Measurements from ENCODE around the gene ALDH16A1.

Gene ALDH16A1

GRCh38 chr19:49506575-49507105 is 53.6 kb downstream of the ALDH16A1 start:
- H3K4me3 ChIP-seq (ENCODE audit: low read length in 2 of 2), result no peak overlapping the region
- H2AK5ac ChIP-seq (ENCODE audit: low read depth, low read length), result no peak overlapping the region
- H3K9ac ChIP-seq (ENCODE audit: low read depth, low read length, poor library complexity), result no peak overlapping the region
- no peaks in the 10 kb centered on the region for H3K9me3 ChIP-seq (replicated peaks in 1 of 2; ENCODE audit: control insufficient read depth in 2 of 2, insufficient read depth in 1 of 2, low read depth in 1 of 2, low read length in 2 of 2)
- no peak overlapping the region for H2BK5ac ChIP-seq (ENCODE audit: low read length)
- peak overlapping the region; percentile 32 for H4K8ac ChIP-seq (ENCODE audit: low read depth, low read length)
- no peak overlapping the region for H2BK120ac ChIP-seq (ENCODE audit: low read depth, low read length)
- no peak overlapping the region for H3K18ac ChIP-seq (ENCODE audit: low read length)
- H3K36me3 ChIP-seq (replicated peaks in 1 of 2; ENCODE audit: control insufficient read depth in 2 of 2, insufficient read depth in 2 of 2, low read length in 2 of 2), result no peaks in the 10 kb centered on the region
- no CpG with 5 or more reads among the region's 8 CpGs for WGBS, 2 donors (ENCODE audit: extremely low coverage in 2 of 2, insufficient read length in 2 of 2, insufficient replicate concordance in 1 of 2)
- H3K14ac ChIP-seq (ENCODE audit: low read length), result no peak overlapping the region
- no peak overlapping the region for H2BK12ac ChIP-seq (ENCODE audit: low read length)
- peak; percentile 66 for DNase-seq (ENCODE audit: low spot score)
- H3K4me1 ChIP-seq (ENCODE audit: control insufficient read depth in 2 of 2, insufficient read depth in 1 of 2, low read depth in 1 of 2, low read length in 2 of 2), result peaks cover 2 to 9% of the 10 kb centered on the region in 2 donors
- peaks cover 1% of the 10 kb centered on the region for H3K79me1 ChIP-seq (ENCODE audit: low read depth, low read length)
- no peak overlapping the region for H2AFZ ChIP-seq (ENCODE audit: low read length)
- H2BK15ac ChIP-seq (ENCODE audit: low read length), result peak overlapping the region; percentile 84
- H3K27ac ChIP-seq (replicated peaks; ENCODE audit: low read length), result no peak overlapping the region
- H3K23ac ChIP-seq (ENCODE audit: low read depth, low read length, poor library complexity), result no peak overlapping the region
- no peak overlapping the region for H3K4ac ChIP-seq (ENCODE audit: low read length)
- no peaks in the 10 kb centered on the region for H3K27me3 ChIP-seq (ENCODE audit: control insufficient read depth in 3 of 3, insufficient read depth in 3 of 3, low read depth in 1 of 3, low read length in 3 of 3)
- no peak overlapping the region for H4K91ac ChIP-seq (ENCODE audit: low read depth, low read length, poor library complexity)
- no peak overlapping the region for H3K4me2 ChIP-seq (ENCODE audit: insufficient read depth, low read length, poor library complexity, severe bottlenecking)

- Histone ChIP-seq H3K9me3 (replicated peaks in 1 of 2; ENCODE audit: control insufficient read depth in 2 of 2, insufficient read depth in 1 of 2, low read depth in 1 of 2, low read length in 2 of 2) (no peaks in the 10 kb centered on the region), H2AFZ (ENCODE audit: low read length) (peak overlapping the region; percentile 45), H3K4me1 (ENCODE audit: control insufficient read depth in 2 of 2, insufficient read depth in 1 of 2, low read depth in 1 of 2, low read length in 2 of 2) (peaks cover 4 to 16% of the 10 kb centered on the region in 2 donors), H3K18ac (ENCODE audit: low read length) (no peak overlapping the region), H4K8ac (ENCODE audit: low read depth, low read length) (no peak overlapping the region), H2BK120ac (ENCODE audit: low read depth, low read length) (no peak overlapping the region), H3K27ac (replicated peaks; ENCODE audit: low read length) (no peak overlapping the region), H3K4me3 (ENCODE audit: low read length in 2 of 2) (no peak overlapping the region), H3K23ac (ENCODE audit: low read depth, low read length, poor library complexity) (no peak overlapping the region), H2AK5ac (ENCODE audit: low read depth, low read length) (no peak overlapping the region), H2BK12ac (ENCODE audit: low read length) (no peak overlapping the region), H4K91ac (ENCODE audit: low read depth, low read length, poor library complexity) (no peak overlapping the region), H3K9ac (ENCODE audit: low read depth, low read length, poor library complexity) (no peak overlapping the region), H3K27me3 (ENCODE audit: control insufficient read depth in 3 of 3, insufficient read depth in 3 of 3, low read depth in 1 of 3, low read length in 3 of 3) (no peaks in the 10 kb centered on the region), H3K36me3 (replicated peaks in 1 of 2; ENCODE audit: control insufficient read depth in 2 of 2, insufficient read depth in 2 of 2, low read length in 2 of 2) (no peaks in the 10 kb centered on the region), H2BK15ac (ENCODE audit: low read length) (no peak overlapping the region), H3K4ac (ENCODE audit: low read length) (no peak overlapping the region), H3K4me2 (ENCODE audit: insufficient read depth, low read length, poor library complexity, severe bottlenecking) (no peak overlapping the region), H3K79me1 (ENCODE audit: low read depth, low read length) (peaks cover 1% of the 10 kb centered on the region), H2BK5ac (ENCODE audit: low read length) (no peak overlapping the region), H3K14ac (ENCODE audit: low read length) (no peak overlapping the region)
- no CpG with 5 or more reads among the region's 12 CpGs for WGBS, 2 donors (ENCODE audit: extremely low coverage in 2 of 2, insufficient read length in 2 of 2, insufficient replicate concordance in 1 of 2)
- no peak for DNase-seq (ENCODE audit: low spot score)
These were observed 54.9 kb downstream of the ALDH16A1 start for GRCh38 chr19:49507803-49508494.

- Histone ChIP-seq H3K27me3 (ENCODE audit: control insufficient read depth in 3 of 3, insufficient read depth in 3 of 3, low read depth in 1 of 3, low read length in 3 of 3) (no peaks in the 10 kb centered on the region), H3K9me3 (replicated peaks in 1 of 2; ENCODE audit: control insufficient read depth in 2 of 2, insufficient read depth in 1 of 2, low read depth in 1 of 2, low read length in 2 of 2) (no peaks in the 10 kb centered on the region), H3K4me1 (ENCODE audit: control insufficient read depth in 2 of 2, insufficient read depth in 1 of 2, low read depth in 1 of 2, low read length in 2 of 2) (peaks cover 9 to 10% of the 10 kb centered on the region in 2 donors), H3K4me3 (ENCODE audit: low read length in 2 of 2) (peak overlapping the region; percentile 83 to 86), H4K91ac (ENCODE audit: low read depth, low read length, poor library complexity) (no peak overlapping the region), H2AK5ac (ENCODE audit: low read depth, low read length) (no peak overlapping the region), H4K8ac (ENCODE audit: low read depth, low read length) (no peak overlapping the region), H3K36me3 (replicated peaks in 1 of 2; ENCODE audit: control insufficient read depth in 2 of 2, insufficient read depth in 2 of 2, low read length in 2 of 2) (peaks cover 5 to 9% of the 10 kb centered on the region in 2 donors), H3K79me1 (ENCODE audit: low read depth, low read length) (peaks cover 5% of the 10 kb centered on the region), H3K27ac (replicated peaks; ENCODE audit: low read length) (peak overlapping the region; percentile 82), H2BK12ac (ENCODE audit: low read length) (no peak overlapping the region), H3K4me2 (ENCODE audit: insufficient read depth, low read length, poor library complexity, severe bottlenecking) (peak overlapping the region; percentile 91), H3K23ac (ENCODE audit: low read depth, low read length, poor library complexity) (peak overlapping the region; percentile 91), H3K4ac (ENCODE audit: low read length) (no peak overlapping the region), H2BK5ac (ENCODE audit: low read length) (peak overlapping the region; percentile 97), H3K9ac (ENCODE audit: low read depth, low read length, poor library complexity) (peak overlapping the region; percentile 94), H3K18ac (ENCODE audit: low read length) (peak overlapping the region; percentile 97), H2AFZ (ENCODE audit: low read length) (peak overlapping the region; percentile 99), H2BK120ac (ENCODE audit: low read depth, low read length) (no peak overlapping the region), H3K14ac (ENCODE audit: low read length) (peak overlapping the region; percentile 8), H2BK15ac (ENCODE audit: low read length) (peak overlapping the region; percentile 89)
- no CpG with 5 or more reads among the region's 50 CpGs for WGBS, 2 donors (ENCODE audit: extremely low coverage in 2 of 2, insufficient read length in 2 of 2, insufficient replicate concordance in 1 of 2)
- peak; percentile 53 for DNase-seq (ENCODE audit: low spot score)
These were observed 60.1 kb downstream of the ALDH16A1 start for GRCh38 chr19:49512970-49513745.

GRCh38 chr19:49513746-49514118 is 60.7 kb downstream of the ALDH16A1 start:
- peak overlapping the region; percentile 91 for H3K4me2 ChIP-seq (ENCODE audit: insufficient read depth, low read length, poor library complexity, severe bottlenecking)
- no peaks in the 10 kb centered on the region for H3K27me3 ChIP-seq (ENCODE audit: control insufficient read depth in 3 of 3, insufficient read depth in 3 of 3, low read depth in 1 of 3, low read length in 3 of 3)
- peak overlapping the region; percentile 71 to 83 for H3K4me3 ChIP-seq (ENCODE audit: low read length in 2 of 2)
- peak overlapping the region; percentile 19 for H3K27ac ChIP-seq (replicated peaks; ENCODE audit: low read length)
- no peak overlapping the region for H3K14ac ChIP-seq (ENCODE audit: low read length)
- H3K23ac ChIP-seq (ENCODE audit: low read depth, low read length, poor library complexity), result no peak overlapping the region
- no peak for DNase-seq (ENCODE audit: low spot score)
- H2BK15ac ChIP-seq (ENCODE audit: low read length), result peak overlapping the region; percentile 71
- H3K18ac ChIP-seq (ENCODE audit: low read length), result peak overlapping the region; percentile 50
- peak overlapping the region; percentile 96 for H2AK5ac ChIP-seq (ENCODE audit: low read depth, low read length)
- no peak overlapping the region for H2BK5ac ChIP-seq (ENCODE audit: low read length)
- peaks cover 5% of the 10 kb centered on the region for H3K79me1 ChIP-seq (ENCODE audit: low read depth, low read length)
- peak overlapping the region; percentile 75 for H3K9ac ChIP-seq (ENCODE audit: low read depth, low read length, poor library complexity)
- no peak overlapping the region for H2BK120ac ChIP-seq (ENCODE audit: low read depth, low read length)
- WGBS, 2 donors (ENCODE audit: extremely low coverage in 2 of 2, insufficient read length in 2 of 2, insufficient replicate concordance in 1 of 2), result no CpG with 5 or more reads among the region's 12 CpGs
- peaks cover 9 to 10% of the 10 kb centered on the region in 2 donors for H3K4me1 ChIP-seq (ENCODE audit: control insufficient read depth in 2 of 2, insufficient read depth in 1 of 2, low read depth in 1 of 2, low read length in 2 of 2)
- H3K4ac ChIP-seq (ENCODE audit: low read length), result no peak overlapping the region
- peak overlapping the region; percentile 99 for H2AFZ ChIP-seq (ENCODE audit: low read length)
- H3K9me3 ChIP-seq (replicated peaks in 1 of 2; ENCODE audit: control insufficient read depth in 2 of 2, insufficient read depth in 1 of 2, low read depth in 1 of 2, low read length in 2 of 2), result no peaks in the 10 kb centered on the region
- H2BK12ac ChIP-seq (ENCODE audit: low read length), result no peak overlapping the region
- H3K36me3 ChIP-seq (replicated peaks in 1 of 2; ENCODE audit: control insufficient read depth in 2 of 2, insufficient read depth in 2 of 2, low read length in 2 of 2), result peaks cover 5 to 9% of the 10 kb centered on the region in 2 donors
- no peak overlapping the region for H4K8ac ChIP-seq (ENCODE audit: low read depth, low read length)
- H4K91ac ChIP-seq (ENCODE audit: low read depth, low read length, poor library complexity), result no peak overlapping the region

All from neuronal stem cell (in vitro differentiated cells).